Midbrain (tissue), 1 donor: ENCODE results near the gene CCNYL1.

Experiments used
- DNase-seq: peaks from one replicate; lab custom pipeline; 2025; lab: John Stamatoyannopoulos, UW

CCNYL1 gene

GRCh38 chr2:207791579-207792243 lies 80.3 kb downstream of the CCNYL1 start:
- no peak for DNase-seq

GRCh38 chr2:207792244-207792785 lies 80.9 kb downstream of the CCNYL1 start:
- DNase-seq: no peak

- DNase-seq: no peak
Measured at GRCh38 chr2:207796585-207797350, 85.3 kb downstream of the CCNYL1 start.

- no peak for DNase-seq
Measured at GRCh38 chr2:207801259-207801658, 89.8 kb downstream of the CCNYL1 start.

GRCh38 chr2:207802650-207803049 lies 91.2 kb downstream of the CCNYL1 start:
- no peak for DNase-seq
